Stomach (tissue), 4 donors: ENCODE data around the gene LMNTD2.

Experiments used
- POLR2A ChIP-seq, 4 donors: fragments of 450-650 bp; IDR thresholded peaks; one replicate each; pipeline ENCODE4 v1.6.1; 2016; ENCODE audit warnings: antibody characterized with exemption in 4 of 4, control low read depth in 2 of 4, mild to moderate bottlenecking in 1 of 4, moderate library complexity in 1 of 4
- POLR2AphosphoS5 ChIP-seq, 3 donors: sonication (generic); formaldehyde crosslinking; IDR thresholded peaks; one replicate each; pipeline ENCODE4 v1.6.1; 2016; ENCODE audit warnings: antibody characterized with exemption in 3 of 3
- TF ChIP-seq, protein P1 (sequence below), 7 experiments: fragments of 450-650 bp in 4 of 7; fragments of 200-600 bp in 3 of 7; sonication (generic) in 3 of 7; IDR thresholded peaks; one replicate each; pipeline ENCODE4 v1.5.1; 2016 to 2019; ENCODE audit warnings: antibody characterized with exemption in 7 of 7, control low read depth in 2 of 7, mild to moderate bottlenecking in 1 of 7

DNA sequence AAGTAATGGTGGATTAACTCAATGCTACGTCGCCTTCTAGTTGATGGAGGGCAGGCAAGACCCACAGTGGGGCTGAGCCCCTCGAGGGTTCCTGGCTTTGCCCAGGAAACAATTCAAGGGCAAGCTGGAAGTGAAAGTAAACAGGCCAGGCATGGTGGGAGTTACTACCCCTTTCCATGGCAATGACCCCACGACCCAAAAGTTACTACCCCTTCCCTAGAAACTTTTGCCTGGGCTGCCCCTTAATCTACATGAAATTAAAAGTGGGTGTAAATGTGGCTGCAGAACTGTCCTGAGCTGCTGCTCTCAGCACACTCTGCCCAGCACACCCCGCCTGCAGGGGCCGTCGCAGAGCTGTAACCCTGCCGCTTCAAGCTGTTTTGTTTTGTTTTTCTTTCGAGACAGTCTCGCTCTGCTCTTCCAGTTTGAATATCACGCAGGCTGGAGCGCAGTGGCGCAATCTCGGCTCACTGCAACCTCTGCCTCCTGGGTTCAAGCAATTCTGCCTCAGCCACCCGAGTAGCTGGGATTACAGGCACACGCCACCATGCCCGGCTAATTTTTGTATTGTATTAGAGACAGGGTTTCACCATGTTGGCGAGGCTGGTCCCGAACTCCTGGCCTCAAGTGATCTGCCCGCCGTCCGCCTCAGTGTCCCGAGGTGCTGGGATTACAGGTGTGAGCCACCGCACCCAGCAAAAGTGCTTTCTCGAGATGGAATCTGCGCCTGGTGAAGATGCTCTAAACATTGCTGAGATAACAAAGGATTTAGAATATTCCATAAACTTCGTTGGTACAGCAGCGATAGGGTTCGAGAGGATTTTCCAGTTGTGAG lies 47.6 kb downstream of the LMNTD2 start:
- TF ChIP-seq, protein P1, sequence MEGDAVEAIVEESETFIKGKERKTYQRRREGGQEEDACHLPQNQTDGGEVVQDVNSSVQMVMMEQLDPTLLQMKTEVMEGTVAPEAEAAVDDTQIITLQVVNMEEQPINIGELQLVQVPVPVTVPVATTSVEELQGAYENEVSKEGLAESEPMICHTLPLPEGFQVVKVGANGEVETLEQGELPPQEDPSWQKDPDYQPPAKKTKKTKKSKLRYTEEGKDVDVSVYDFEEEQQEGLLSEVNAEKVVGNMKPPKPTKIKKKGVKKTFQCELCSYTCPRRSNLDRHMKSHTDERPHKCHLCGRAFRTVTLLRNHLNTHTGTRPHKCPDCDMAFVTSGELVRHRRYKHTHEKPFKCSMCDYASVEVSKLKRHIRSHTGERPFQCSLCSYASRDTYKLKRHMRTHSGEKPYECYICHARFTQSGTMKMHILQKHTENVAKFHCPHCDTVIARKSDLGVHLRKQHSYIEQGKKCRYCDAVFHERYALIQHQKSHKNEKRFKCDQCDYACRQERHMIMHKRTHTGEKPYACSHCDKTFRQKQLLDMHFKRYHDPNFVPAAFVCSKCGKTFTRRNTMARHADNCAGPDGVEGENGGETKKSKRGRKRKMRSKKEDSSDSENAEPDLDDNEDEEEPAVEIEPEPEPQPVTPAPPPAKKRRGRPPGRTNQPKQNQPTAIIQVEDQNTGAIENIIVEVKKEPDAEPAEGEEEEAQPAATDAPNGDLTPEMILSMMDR (IDR thresholded peaks at IDR 0.05) = no peak
- TF ChIP-seq POLR2A (IDR thresholded peaks at IDR 0.05) (no peak), POLR2AphosphoS5 (IDR thresholded peaks at IDR 0.05) (no peak)
